ENCODE measurements around the gene IKZF4. TPM values are rescaled to one million over a fixed set of nuclear protein-coding genes. Genes with fewer than 3 reads are reported as not detected.
A peak's percentile ranks its signal among the peaks of the same experiment; 100 is the strongest.
"Not testable (repeated sequence)": the region's sequence is repeated elsewhere in the genome, so short reads cannot be mapped to it uniquely, and the experiment has no call there.

Gene IKZF4
- total and polyA plus RNA-seq, 2 donors (not counting 1 experiment from before 2014, with no cell fraction given), result 2.0 to 3.2 TPM

GRCh38 chr12:55974308-55974730 lies 46.5 kb upstream of the IKZF4 start:
- no peak for TF ChIP-seq CTCF (conservative IDR thresholded peaks at IDR 0.05 in 1 of 2, IDR thresholded peaks at IDR 0.05 in 1 of 2; ENCODE audit: low read depth in 1 of 2, low read length in 2 of 2)
- no peak for TF ChIP-seq EZH2 (IDR thresholded peaks at IDR 0.05; ENCODE audit: low read length, missing control alignments)
- no peaks in the 10 kb centered on the region for H4K20me1 ChIP-seq (ENCODE audit: control insufficient read depth, extremely low read depth, insufficient read depth, low read length)
- peak overlapping the region; percentile 42 for H3K4me2 ChIP-seq (ENCODE audit: extremely low read depth, insufficient read depth, low read length)
- peaks cover 50% of the 10 kb centered on the region for H3K79me2 ChIP-seq (ENCODE audit: control insufficient read depth, insufficient read depth, low read length)
- H3K9me3 ChIP-seq (ENCODE audit: control insufficient read depth, insufficient read depth, low read depth, low read length), result no peaks in the 10 kb centered on the region
- peak overlapping the region; percentile 91 to 97 (median 94) for H3K4me3 ChIP-seq (replicated peaks in 1 of 4; ENCODE audit: control extremely low read depth in 1 of 4, insufficient read depth in 1 of 4, low read depth in 3 of 4, low read length in 4 of 4)
- H2AFZ ChIP-seq (ENCODE audit: low read length), result peak overlapping the region; percentile 54
- H3K9ac ChIP-seq (ENCODE audit: insufficient read depth, low read length), result peak overlapping the region; percentile 97
- H3K27me3 ChIP-seq (ENCODE audit: control insufficient read depth, insufficient read depth, low read length), result no peaks in the 10 kb centered on the region
- H3K4me1 ChIP-seq (ENCODE audit: control insufficient read depth, extremely low read depth, insufficient read depth, low read length), result peaks cover 11% of the 10 kb centered on the region
- peak; percentile 45 to 59 for DNase-seq (ENCODE audit: low read depth in 2 of 2)
- peaks cover 2% of the 10 kb centered on the region for H3K36me3 ChIP-seq (ENCODE audit: control insufficient read depth, insufficient read depth, low read length)
- peak overlapping the region; percentile 89 for H3K27ac ChIP-seq (ENCODE audit: insufficient read depth, low read length)

GRCh38 chr12:55978393-55978792 lies 42.5 kb upstream of the IKZF4 start:
- no peak overlapping the region for H3K4me3 ChIP-seq (replicated peaks in 1 of 4; ENCODE audit: control extremely low read depth in 1 of 4, insufficient read depth in 1 of 4, low read depth in 3 of 4, low read length in 4 of 4)
- no peak for TF ChIP-seq EZH2 (IDR thresholded peaks at IDR 0.05; ENCODE audit: low read length, missing control alignments)
- no peak for TF ChIP-seq CTCF (conservative IDR thresholded peaks at IDR 0.05 in 1 of 2, IDR thresholded peaks at IDR 0.05 in 1 of 2; ENCODE audit: low read depth in 1 of 2, low read length in 2 of 2)
- H3K27ac ChIP-seq (ENCODE audit: insufficient read depth, low read length), result no peak overlapping the region
- no peak for DNase-seq (ENCODE audit: low read depth in 2 of 2)
- peaks cover 2% of the 10 kb centered on the region for H3K4me1 ChIP-seq (ENCODE audit: control insufficient read depth, extremely low read depth, insufficient read depth, low read length)
- no peak overlapping the region for H2AFZ ChIP-seq (ENCODE audit: low read length)
- H3K4me2 ChIP-seq (ENCODE audit: extremely low read depth, insufficient read depth, low read length), result no peak overlapping the region
- H4K20me1 ChIP-seq (ENCODE audit: control insufficient read depth, extremely low read depth, insufficient read depth, low read length), result no peaks in the 10 kb centered on the region
- peaks cover 8% of the 10 kb centered on the region for H3K36me3 ChIP-seq (ENCODE audit: control insufficient read depth, insufficient read depth, low read length)
- no peaks in the 10 kb centered on the region for H3K27me3 ChIP-seq (ENCODE audit: control insufficient read depth, insufficient read depth, low read length)
- H3K9ac ChIP-seq (ENCODE audit: insufficient read depth, low read length), result no peak overlapping the region
- peaks cover 55% of the 10 kb centered on the region for H3K79me2 ChIP-seq (ENCODE audit: control insufficient read depth, insufficient read depth, low read length)
- H3K9me3 ChIP-seq (ENCODE audit: control insufficient read depth, insufficient read depth, low read depth, low read length), result no peaks in the 10 kb centered on the region

- H3K27me3 ChIP-seq (ENCODE audit: control insufficient read depth, insufficient read depth, low read length), result no peaks in the 10 kb centered on the region
- H3K79me2 ChIP-seq (ENCODE audit: control insufficient read depth, insufficient read depth, low read length), result peaks cover 53% of the 10 kb centered on the region
- no peak overlapping the region for H2AFZ ChIP-seq (ENCODE audit: low read length)
- H3K4me1 ChIP-seq (ENCODE audit: control insufficient read depth, extremely low read depth, insufficient read depth, low read length), result peaks cover 2% of the 10 kb centered on the region
- no peaks in the 10 kb centered on the region for H4K20me1 ChIP-seq (ENCODE audit: control insufficient read depth, extremely low read depth, insufficient read depth, low read length)
- no peak overlapping the region for H3K4me3 ChIP-seq (replicated peaks in 1 of 4; ENCODE audit: control extremely low read depth in 1 of 4, insufficient read depth in 1 of 4, low read depth in 3 of 4, low read length in 4 of 4)
- H3K27ac ChIP-seq (ENCODE audit: insufficient read depth, low read length), result no peak overlapping the region
- no peak overlapping the region for H3K9ac ChIP-seq (ENCODE audit: insufficient read depth, low read length)
- DNase-seq (ENCODE audit: low read depth in 2 of 2), result no peak
- no peak overlapping the region for H3K4me2 ChIP-seq (ENCODE audit: extremely low read depth, insufficient read depth, low read length)
- H3K36me3 ChIP-seq (ENCODE audit: control insufficient read depth, insufficient read depth, low read length), result peaks cover 8% of the 10 kb centered on the region
- TF ChIP-seq EZH2 (IDR thresholded peaks at IDR 0.05; ENCODE audit: low read length, missing control alignments) (no peak), CTCF (conservative IDR thresholded peaks at IDR 0.05 in 1 of 2, IDR thresholded peaks at IDR 0.05 in 1 of 2; ENCODE audit: low read depth in 1 of 2, low read length in 2 of 2) (no peak)
- H3K9me3 ChIP-seq (ENCODE audit: control insufficient read depth, insufficient read depth, low read depth, low read length), result no peaks in the 10 kb centered on the region
Observed at GRCh38 chr12:55979069-55979468, 41.8 kb upstream of the IKZF4 start.

GRCh38 chr12:55981882-55982281 lies 39.0 kb upstream of the IKZF4 start:
- not testable (repeated sequence) for H3K4me3 ChIP-seq (replicated peaks in 1 of 4; ENCODE audit: control extremely low read depth in 1 of 4, insufficient read depth in 1 of 4, low read depth in 3 of 4, low read length in 4 of 4); H3K27ac ChIP-seq (ENCODE audit: insufficient read depth, low read length); H3K9me3 ChIP-seq (ENCODE audit: control insufficient read depth, insufficient read depth, low read depth, low read length); H2AFZ ChIP-seq (ENCODE audit: low read length); H3K4me1 ChIP-seq (ENCODE audit: control insufficient read depth, extremely low read depth, insufficient read depth, low read length); H3K9ac ChIP-seq (ENCODE audit: insufficient read depth, low read length); H4K20me1 ChIP-seq (ENCODE audit: control insufficient read depth, extremely low read depth, insufficient read depth, low read length); H3K27me3 ChIP-seq (ENCODE audit: control insufficient read depth, insufficient read depth, low read length); H3K4me2 ChIP-seq (ENCODE audit: extremely low read depth, insufficient read depth, low read length)
- DNase-seq (ENCODE audit: low read depth in 2 of 2), result peak in 1 of 2 donors; percentile 21
- Histone ChIP-seq H3K79me2 (ENCODE audit: control insufficient read depth, insufficient read depth, low read length) (peaks cover 27% of the 10 kb centered on the region), H3K36me3 (ENCODE audit: control insufficient read depth, insufficient read depth, low read length) (peaks cover 10% of the 10 kb centered on the region)
